Measurements from ENCODE around the gene SENP6. TPM values are rescaled to one million over a fixed set of nuclear protein-coding genes. Genes with fewer than 3 reads are reported as not detected.
"Not testable (repeated sequence)": the region's sequence is repeated elsewhere in the genome, so short reads cannot be mapped to it uniquely, and the experiment has no call there.

SENP6 gene
- total RNA-seq, 1 donor from 2014 or later, result 202 TPM

GRCh38 chr6:75676377-75676776, 74.7 kb downstream of the SENP6 start:
- H3K9me3 Mint-ChIP-seq, result peaks cover 2% of the 10 kb centered on the region
- no peaks in the 10 kb centered on the region for H3K4me1 Mint-ChIP-seq
- H3K36me3 ChIP-seq, result peaks cover 37% of the 10 kb centered on the region
- H3K36me3 Mint-ChIP-seq, result peaks cover 39% of the 10 kb centered on the region
- peaks cover 10% of the 10 kb centered on the region for H3F3A ChIP-seq (ENCODE audit: low read depth)
- no peak overlapping the region for H2AFZ ChIP-seq (replicated peaks)
- no peak overlapping the region for H3K4me2 ChIP-seq
- TF ChIP-seq, protein P1, sequence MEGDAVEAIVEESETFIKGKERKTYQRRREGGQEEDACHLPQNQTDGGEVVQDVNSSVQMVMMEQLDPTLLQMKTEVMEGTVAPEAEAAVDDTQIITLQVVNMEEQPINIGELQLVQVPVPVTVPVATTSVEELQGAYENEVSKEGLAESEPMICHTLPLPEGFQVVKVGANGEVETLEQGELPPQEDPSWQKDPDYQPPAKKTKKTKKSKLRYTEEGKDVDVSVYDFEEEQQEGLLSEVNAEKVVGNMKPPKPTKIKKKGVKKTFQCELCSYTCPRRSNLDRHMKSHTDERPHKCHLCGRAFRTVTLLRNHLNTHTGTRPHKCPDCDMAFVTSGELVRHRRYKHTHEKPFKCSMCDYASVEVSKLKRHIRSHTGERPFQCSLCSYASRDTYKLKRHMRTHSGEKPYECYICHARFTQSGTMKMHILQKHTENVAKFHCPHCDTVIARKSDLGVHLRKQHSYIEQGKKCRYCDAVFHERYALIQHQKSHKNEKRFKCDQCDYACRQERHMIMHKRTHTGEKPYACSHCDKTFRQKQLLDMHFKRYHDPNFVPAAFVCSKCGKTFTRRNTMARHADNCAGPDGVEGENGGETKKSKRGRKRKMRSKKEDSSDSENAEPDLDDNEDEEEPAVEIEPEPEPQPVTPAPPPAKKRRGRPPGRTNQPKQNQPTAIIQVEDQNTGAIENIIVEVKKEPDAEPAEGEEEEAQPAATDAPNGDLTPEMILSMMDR (IDR thresholded peaks at IDR 0.05), result no peak
- H3K27ac ChIP-seq, result no peak overlapping the region
- H3K4me1 ChIP-seq, result no peaks in the 10 kb centered on the region
- no peak overlapping the region for H3K9ac ChIP-seq
- H3K9me3 ChIP-seq (ENCODE audit: low read depth), result no peaks in the 10 kb centered on the region
- H3K27me3 ChIP-seq, result no peaks in the 10 kb centered on the region
- no peaks in the 10 kb centered on the region for H3K79me2 ChIP-seq (ENCODE audit: low read depth)
- no peak overlapping the region for H3K4me3 Mint-ChIP-seq
- peaks cover 1% of the 10 kb centered on the region for H4K20me1 ChIP-seq (ENCODE audit: low read depth)
- no peak overlapping the region for H3K4me3 ChIP-seq
- H3K27me3 Mint-ChIP-seq (ENCODE audit: insufficient read depth, low read depth), result no peaks in the 10 kb centered on the region
- no peak for DNase-seq (ENCODE audit: low spot score)
- H3K27ac Mint-ChIP-seq, result no peak overlapping the region

- H4K20me1 ChIP-seq (ENCODE audit: low read depth); H3K9me3 ChIP-seq (ENCODE audit: low read depth); H3K4me3 Mint-ChIP-seq; H2AFZ ChIP-seq (replicated peaks); H3K27ac Mint-ChIP-seq; H3K27ac ChIP-seq; H3K4me1 ChIP-seq; H3K4me2 ChIP-seq; H3K9ac ChIP-seq; H3K4me3 ChIP-seq; DNase-seq (ENCODE audit: low spot score); H3K4me1 Mint-ChIP-seq; H3K27me3 Mint-ChIP-seq (ENCODE audit: insufficient read depth, low read depth); H3F3A ChIP-seq (ENCODE audit: low read depth); H3K27me3 ChIP-seq: not testable (repeated sequence)
- Histone ChIP-seq H3K36me3 (peaks cover 35% of the 10 kb centered on the region), H3K79me2 (ENCODE audit: low read depth) (peaks cover 30% of the 10 kb centered on the region)
- Mint-ChIP-seq H3K36me3 (peaks cover 89% of the 10 kb centered on the region), H3K9me3 (peaks cover 29% of the 10 kb centered on the region)
Observed at GRCh38 chr6:75682548-75682947, 80.9 kb downstream of the SENP6 start.

- Histone ChIP-seq H3K79me2 (ENCODE audit: low read depth) (peaks cover 30% of the 10 kb centered on the region), H3K36me3 (peaks cover 35% of the 10 kb centered on the region)
- not testable (repeated sequence) for H3K27ac Mint-ChIP-seq; H3K27me3 Mint-ChIP-seq (ENCODE audit: insufficient read depth, low read depth); H3K4me1 Mint-ChIP-seq; H3K9me3 ChIP-seq (ENCODE audit: low read depth); H3K27me3 ChIP-seq; H3K9ac ChIP-seq; H3K4me1 ChIP-seq; H3K4me3 ChIP-seq; DNase-seq (ENCODE audit: low spot score); H3K4me3 Mint-ChIP-seq; H4K20me1 ChIP-seq (ENCODE audit: low read depth); H3K4me2 ChIP-seq; H3K27ac ChIP-seq; H2AFZ ChIP-seq (replicated peaks); H3F3A ChIP-seq (ENCODE audit: low read depth)
- H3K36me3 Mint-ChIP-seq, result peaks cover 87% of the 10 kb centered on the region
- peaks cover 29% of the 10 kb centered on the region for H3K9me3 Mint-ChIP-seq
Observed at GRCh38 chr6:75683005-75683404, 81.3 kb downstream of the SENP6 start.

DNA sequence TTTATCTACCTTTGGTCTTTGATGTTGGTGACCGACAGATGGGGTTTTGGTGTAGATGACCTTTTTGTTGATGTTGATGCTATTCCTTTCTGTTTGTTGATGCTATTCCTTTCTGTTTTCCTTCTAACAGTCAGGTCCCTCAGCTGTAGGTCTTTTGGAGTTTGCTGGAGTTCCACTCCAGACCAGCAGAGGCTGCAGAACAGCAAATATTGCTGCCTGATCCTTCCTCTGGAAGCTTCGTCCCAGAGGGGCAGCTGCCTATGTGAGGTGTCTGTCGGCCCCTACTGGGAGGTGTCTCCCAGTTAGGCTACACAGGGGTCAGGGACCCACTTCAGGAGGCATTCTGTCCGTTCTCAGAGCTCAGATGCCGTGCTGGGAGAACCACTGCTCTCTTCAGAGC, 85.9 kb downstream of the SENP6 start:
- H3K9ac ChIP-seq; H3K27ac Mint-ChIP-seq; H3K27me3 Mint-ChIP-seq (ENCODE audit: insufficient read depth, low read depth); H3K9me3 ChIP-seq (ENCODE audit: low read depth); H2AFZ ChIP-seq (replicated peaks); H4K20me1 ChIP-seq (ENCODE audit: low read depth); H3K4me2 ChIP-seq; H3K27ac ChIP-seq; H3K4me3 ChIP-seq; H3F3A ChIP-seq (ENCODE audit: low read depth); H3K4me1 Mint-ChIP-seq; H3K36me3 ChIP-seq; H3K27me3 ChIP-seq; H3K4me1 ChIP-seq; DNase-seq (ENCODE audit: low spot score); H3K4me3 Mint-ChIP-seq: not testable (repeated sequence)
- TF ChIP-seq, protein P1 (IDR thresholded peaks at IDR 0.05), result peak; percentile 19
- peaks cover 26% of the 10 kb centered on the region for H3K79me2 ChIP-seq (ENCODE audit: low read depth)
- H3K9me3 Mint-ChIP-seq, result peaks cover 16% of the 10 kb centered on the region
- peaks cover 52% of the 10 kb centered on the region for H3K36me3 Mint-ChIP-seq

DNA sequence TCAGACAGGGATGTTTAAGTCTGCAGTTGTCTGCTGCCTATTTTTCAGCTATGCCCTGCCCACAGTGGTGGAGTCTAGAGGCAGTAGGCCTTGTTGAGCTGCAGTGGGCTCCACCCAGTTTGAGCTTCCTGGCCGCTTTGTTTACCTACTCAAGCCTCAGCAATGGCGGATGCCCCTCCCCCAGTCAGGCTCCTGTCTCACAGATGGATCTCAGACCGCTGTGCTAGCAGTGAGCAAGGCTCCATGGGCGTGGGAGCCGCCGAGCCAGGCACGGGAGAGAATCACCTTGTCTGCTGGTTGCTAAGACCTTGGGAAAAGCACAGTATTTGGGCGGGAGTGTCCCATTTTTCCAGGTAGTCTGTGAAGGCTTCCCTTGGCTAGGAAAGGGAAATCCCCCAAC, 86.3 kb downstream of the SENP6 start:
- H3K9ac ChIP-seq; H3K27me3 Mint-ChIP-seq (ENCODE audit: insufficient read depth, low read depth); H3K4me1 ChIP-seq; H3K27ac ChIP-seq; H4K20me1 ChIP-seq (ENCODE audit: low read depth); H3K4me2 ChIP-seq; H3K36me3 ChIP-seq; H2AFZ ChIP-seq (replicated peaks); H3K4me3 ChIP-seq; DNase-seq (ENCODE audit: low spot score); H3K4me1 Mint-ChIP-seq; H3K4me3 Mint-ChIP-seq; H3F3A ChIP-seq (ENCODE audit: low read depth); H3K9me3 ChIP-seq (ENCODE audit: low read depth); H3K27ac Mint-ChIP-seq; H3K27me3 ChIP-seq: not testable (repeated sequence)
- peaks cover 48% of the 10 kb centered on the region for H3K36me3 Mint-ChIP-seq
- H3K9me3 Mint-ChIP-seq, result peaks cover 13% of the 10 kb centered on the region
- peaks cover 23% of the 10 kb centered on the region for H3K79me2 ChIP-seq (ENCODE audit: low read depth)
